ENCODE results near the gene DBP. TPM values are rescaled to one million over a fixed set of nuclear protein-coding genes. Genes with fewer than 3 reads are reported as not detected.

DBP gene
- total RNA-seq, 2 donors from 2014 or later, result 8.2 to 13.4 TPM

GRCh38 chr19:48616041-48616436, 21.1 kb downstream of the DBP start:
- H3K27ac Mint-ChIP-seq, result peak overlapping the region; percentile 12
- H3K36me3 Mint-ChIP-seq (ENCODE audit: insufficient read depth in 2 of 2), result peaks cover 14 to 27% of the 10 kb centered on the region in 2 donors
- peak overlapping the region; percentile 100 for H3K4me3 Mint-ChIP-seq
- H3K4me1 Mint-ChIP-seq (ENCODE audit: low read depth), result peaks cover 40% of the 10 kb centered on the region
- DNase-seq, result no peak
- H3K9me3 Mint-ChIP-seq, result no peaks in the 10 kb centered on the region
- no peaks in the 10 kb centered on the region for H3K27me3 Mint-ChIP-seq (ENCODE audit: low read depth)
- ATAC-seq (replicated peaks in 1 of 2), result no peak

GRCh38 chr19:48615231-48616040, 21.7 kb downstream of the DBP start:
- Mint-ChIP-seq H3K27ac (no peak overlapping the region), H3K27me3 (ENCODE audit: low read depth) (no peaks in the 10 kb centered on the region), H3K4me1 (ENCODE audit: low read depth) (peaks cover 39% of the 10 kb centered on the region), H3K36me3 (ENCODE audit: insufficient read depth in 2 of 2) (peaks cover 14 to 27% of the 10 kb centered on the region in 2 donors), H3K9me3 (no peaks in the 10 kb centered on the region), H3K4me3 (peak overlapping the region in 1 of 2 donors; percentile 52)
- ATAC-seq (replicated peaks in 1 of 2) (no peak), DNase-seq (no peak)

- H3K27ac Mint-ChIP-seq, result peak within 1 kb of the TSS; percentile 14
- ATAC-seq (replicated peaks in 1 of 2) (no peak), DNase-seq (no peak)
- no peaks in the 10 kb centered on the region for H3K9me3 Mint-ChIP-seq
- H3K4me3 Mint-ChIP-seq, result peak within 1 kb of the TSS in 1 of 2 donors; percentile 52
- peaks cover 31% of the 10 kb centered on the region for H3K4me1 Mint-ChIP-seq (ENCODE audit: low read depth)
- H3K36me3 Mint-ChIP-seq (ENCODE audit: insufficient read depth in 2 of 2), result peaks cover 12 to 27% of the 10 kb centered on the region in 2 donors
- H3K27me3 Mint-ChIP-seq (ENCODE audit: low read depth), result no peaks in the 10 kb centered on the region
These were observed 22.5 kb downstream of the DBP start, which contains the start of gene FAM83E for GRCh38 chr19:48614436-48615230. Gene FAM83E, minus strand, starts transcription at chr19:48615076. Its CDS starts 1,704 bp downstream, at chr19:48613372.

DNA sequence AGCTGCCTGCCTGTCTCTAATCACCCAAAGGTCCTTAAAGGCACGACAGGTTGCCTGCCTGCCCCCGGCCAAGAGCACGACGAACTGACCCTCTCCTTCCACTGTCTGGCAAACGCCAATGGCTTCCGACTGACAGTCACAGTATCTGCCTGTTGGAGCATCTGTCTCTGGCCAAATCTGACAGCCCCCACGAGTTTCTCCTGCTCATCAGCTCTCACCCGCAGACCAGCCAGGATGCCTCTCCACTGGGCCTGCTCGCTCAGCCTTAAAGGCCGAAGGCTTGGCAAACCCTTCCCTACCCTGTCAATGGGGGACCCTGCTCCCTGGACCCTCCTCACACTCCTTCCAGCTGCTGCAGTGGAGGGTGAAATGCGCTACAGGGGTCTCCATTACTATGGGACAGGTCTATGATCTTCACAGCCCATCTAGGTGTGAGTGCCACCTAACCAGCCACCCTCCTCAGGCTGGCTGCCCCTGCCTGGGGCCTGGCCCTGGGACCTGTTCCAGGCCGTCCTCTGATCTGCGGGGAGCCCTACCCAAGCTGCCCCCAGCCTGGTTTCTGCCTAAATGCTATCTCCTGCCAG, 23.2 kb downstream of the DBP start:
- peaks cover 10 to 25% of the 10 kb centered on the region in 2 donors for H3K36me3 Mint-ChIP-seq (ENCODE audit: insufficient read depth in 2 of 2)
- H3K4me1 Mint-ChIP-seq (ENCODE audit: low read depth), result peaks cover 28% of the 10 kb centered on the region
- no peak for DNase-seq
- no peaks in the 10 kb centered on the region for H3K9me3 Mint-ChIP-seq
- peak overlapping the region; percentile 14 for H3K27ac Mint-ChIP-seq
- no peaks in the 10 kb centered on the region for H3K27me3 Mint-ChIP-seq (ENCODE audit: low read depth)
- H3K4me3 Mint-ChIP-seq, result no peak overlapping the region
- ATAC-seq (replicated peaks in 1 of 2), result peak in 1 of 2 donors; percentile 12

GRCh38 chr19:48613024-48613851, 23.9 kb downstream of the DBP start:
- H3K36me3 Mint-ChIP-seq (ENCODE audit: insufficient read depth in 2 of 2), result peaks cover 5 to 20% of the 10 kb centered on the region in 2 donors
- no peak overlapping the region for H3K4me3 Mint-ChIP-seq
- no peaks in the 10 kb centered on the region for H3K9me3 Mint-ChIP-seq
- H3K27ac Mint-ChIP-seq, result no peak overlapping the region
- ATAC-seq (replicated peaks in 1 of 2), result peak in 1 of 2 donors; percentile 17
- no peak for DNase-seq
- H3K27me3 Mint-ChIP-seq (ENCODE audit: low read depth), result no peaks in the 10 kb centered on the region
- H3K4me1 Mint-ChIP-seq (ENCODE audit: low read depth), result peaks cover 23% of the 10 kb centered on the region

GRCh38 chr19:48611872-48612271, 25.3 kb downstream of the DBP start:
- H3K27ac Mint-ChIP-seq, result peak overlapping the region; percentile 68
- H3K27me3 Mint-ChIP-seq (ENCODE audit: low read depth), result no peaks in the 10 kb centered on the region
- ATAC-seq (replicated peaks in 1 of 2), result no peak
- peaks cover 9% of the 10 kb centered on the region for H3K4me1 Mint-ChIP-seq (ENCODE audit: low read depth)
- DNase-seq, result no peak
- H3K9me3 Mint-ChIP-seq, result no peaks in the 10 kb centered on the region
- H3K36me3 Mint-ChIP-seq (ENCODE audit: insufficient read depth in 2 of 2), result peaks cover 5 to 12% of the 10 kb centered on the region in 2 donors
- H3K4me3 Mint-ChIP-seq, result no peak overlapping the region

GRCh38 chr19:48609571-48610108, 27.5 kb downstream of the DBP start:
- H3K9me3 Mint-ChIP-seq, result no peaks in the 10 kb centered on the region
- no peaks in the 10 kb centered on the region for H3K27me3 Mint-ChIP-seq (ENCODE audit: low read depth)
- H3K4me3 Mint-ChIP-seq, result no peak overlapping the region
- ATAC-seq (replicated peaks in 1 of 2) (no peak), DNase-seq (no peak)
- no peaks in the 10 kb centered on the region for H3K36me3 Mint-ChIP-seq (ENCODE audit: insufficient read depth in 2 of 2)
- no peak overlapping the region for H3K27ac Mint-ChIP-seq
- no peaks in the 10 kb centered on the region for H3K4me1 Mint-ChIP-seq (ENCODE audit: low read depth)

DNA sequence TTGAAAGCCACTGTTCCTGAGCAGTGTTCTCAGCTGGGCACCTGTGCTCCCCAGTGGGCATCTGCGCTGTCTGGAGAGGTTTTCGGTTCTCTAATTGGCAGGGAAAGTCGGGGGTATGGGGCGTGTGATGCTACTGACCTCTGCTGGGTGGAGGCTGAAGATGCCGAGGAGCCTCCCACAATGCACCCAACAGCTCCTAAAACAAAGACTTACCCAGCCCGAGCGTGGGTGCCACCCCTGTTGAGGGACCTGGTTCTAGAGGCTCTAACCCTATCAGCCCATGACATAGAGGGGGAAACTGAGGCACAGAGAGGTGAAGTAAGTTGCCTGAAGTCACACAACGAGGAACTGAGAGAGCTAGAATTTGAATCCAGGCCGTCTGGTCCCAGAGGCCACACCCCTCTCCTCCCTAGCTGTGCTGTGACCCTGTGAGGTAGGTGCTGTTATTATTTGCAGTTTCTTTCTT, 28.3 kb downstream of the DBP start:
- ATAC-seq (replicated peaks in 1 of 2), result peak; percentile 50 to 73
- H3K36me3 Mint-ChIP-seq (ENCODE audit: insufficient read depth in 2 of 2), result no peaks in the 10 kb centered on the region
- no peaks in the 10 kb centered on the region for H3K9me3 Mint-ChIP-seq
- DNase-seq, result peak; percentile 54 to 59
- H3K4me1 Mint-ChIP-seq (ENCODE audit: low read depth), result no peaks in the 10 kb centered on the region
- H3K4me3 Mint-ChIP-seq, result peak overlapping the region in 1 of 2 donors; percentile 22
- no peak overlapping the region for H3K27ac Mint-ChIP-seq
- no peaks in the 10 kb centered on the region for H3K27me3 Mint-ChIP-seq (ENCODE audit: low read depth)

- Mint-ChIP-seq H3K4me1 (ENCODE audit: low read depth) (no peaks in the 10 kb centered on the region), H3K27me3 (ENCODE audit: low read depth) (no peaks in the 10 kb centered on the region), H3K9me3 (no peaks in the 10 kb centered on the region), H3K4me3 (no peak overlapping the region), H3K36me3 (ENCODE audit: insufficient read depth in 2 of 2) (no peaks in the 10 kb centered on the region), H3K27ac (no peak overlapping the region)
- ATAC-seq (replicated peaks in 1 of 2) (no peak), DNase-seq (no peak)
These were observed 29.8 kb downstream of the DBP start for GRCh38 chr19:48607359-48607755.

DNA sequence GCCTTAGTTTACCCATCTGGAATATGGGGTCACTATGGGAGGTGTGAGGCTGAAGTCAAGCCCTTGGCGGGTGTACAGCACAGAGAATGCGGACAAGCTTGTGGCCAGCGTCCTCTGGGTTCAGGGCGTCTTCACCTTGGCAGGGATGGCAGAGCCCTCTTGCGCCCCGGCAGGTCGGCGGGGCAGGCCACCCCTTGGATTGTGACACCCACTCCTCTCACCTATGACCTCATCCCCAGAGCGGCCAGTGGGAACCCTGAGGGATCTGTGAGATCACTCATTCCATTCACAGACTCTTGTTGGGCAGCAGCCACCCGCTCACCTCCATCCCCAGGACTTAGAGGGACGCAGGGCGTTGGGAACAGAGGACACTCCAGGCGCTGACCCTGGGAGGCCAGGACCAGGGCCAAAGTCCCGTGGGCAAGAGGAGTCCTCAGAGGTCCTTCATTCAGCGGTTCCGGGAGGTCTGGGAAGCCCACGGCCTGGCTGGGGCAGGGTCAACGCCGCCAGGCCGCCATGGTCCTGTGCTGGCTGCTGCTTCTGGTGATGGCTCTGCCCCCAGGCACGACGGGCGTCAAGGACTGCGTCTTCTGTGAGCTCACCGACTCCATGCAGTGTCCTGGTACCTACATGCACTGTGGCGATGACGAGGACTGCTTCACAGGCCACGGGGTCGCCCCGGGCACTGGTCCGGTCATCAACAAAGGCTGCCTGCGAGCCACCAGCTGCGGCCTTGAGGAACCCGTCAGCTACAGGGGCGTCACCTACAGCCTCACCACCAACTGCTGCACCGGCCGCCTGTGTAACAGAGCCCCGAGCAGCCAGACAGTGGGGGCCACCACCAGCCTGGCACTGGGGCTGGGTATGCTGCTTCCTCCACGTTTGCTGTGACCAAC, 30.5 kb downstream of the DBP start, which contains the start of gene SPACA4:
SPACA4 (plus strand) TSS at position 280 of the 896 bp plus-strand sequence; CDS start at position 517, 237 bp downstream.
- Mint-ChIP-seq H3K36me3 (ENCODE audit: insufficient read depth in 2 of 2) (no peaks in the 10 kb centered on the region), H3K27me3 (ENCODE audit: low read depth) (no peaks in the 10 kb centered on the region), H3K27ac (no peak within 1 kb of the TSS), H3K9me3 (no peaks in the 10 kb centered on the region), H3K4me3 (no peak within 1 kb of the TSS), H3K4me1 (ENCODE audit: low read depth) (no peaks in the 10 kb centered on the region)
- DNase-seq, result no peak
- ATAC-seq (replicated peaks in 1 of 2), result no peak

- no peaks in the 10 kb centered on the region for H3K36me3 Mint-ChIP-seq (ENCODE audit: insufficient read depth in 2 of 2)
- no peak overlapping the region for H3K4me3 Mint-ChIP-seq
- no peaks in the 10 kb centered on the region for H3K9me3 Mint-ChIP-seq
- H3K27me3 Mint-ChIP-seq (ENCODE audit: low read depth), result no peaks in the 10 kb centered on the region
- H3K27ac Mint-ChIP-seq, result no peak overlapping the region
- no peaks in the 10 kb centered on the region for H3K4me1 Mint-ChIP-seq (ENCODE audit: low read depth)
- no peak for ATAC-seq (replicated peaks in 1 of 2)
- DNase-seq, result no peak
These were observed 33.3 kb downstream of the DBP start for GRCh38 chr19:48603850-48604249.

Data from activated T-cell treated with anti-CD3 and anti-CD28 coated beads, Interleukin-2, amount 50 U/mL, for 72 hours (primary cell).